ENCODE data around the gene ATP2C1.
A peak's percentile ranks its signal among the peaks of the same experiment; 100 is the strongest.
"Not testable (repeated sequence)": the region's sequence is repeated elsewhere in the genome, so short reads cannot be mapped to it uniquely, and the experiment has no call there.

ATP2C1 gene

GRCh38 chr3:131033480-131034080 is 139.7 kb downstream of the ATP2C1 start:
- Mint-ChIP-seq H3K36me3 (ENCODE audit: low read depth) (no peaks in the 10 kb centered on the region), H3K9me3 (no peaks in the 10 kb centered on the region), H3K4me3 (no peak overlapping the region), H3K27me3 (ENCODE audit: low read depth) (peaks cover 3% of the 10 kb centered on the region), H3K4me1 (ENCODE audit: low read depth) (peaks cover 6% of the 10 kb centered on the region), H3K27ac (no peak overlapping the region)
- no peak for DNase-seq (ENCODE audit: low spot score)

- no peak for DNase-seq (ENCODE audit: low spot score)
- Mint-ChIP-seq H3K9me3 (peaks cover under 1% of the 10 kb centered on the region), H3K27me3 (ENCODE audit: low read depth) (peaks cover 2% of the 10 kb centered on the region), H3K27ac (no peak overlapping the region), H3K36me3 (ENCODE audit: low read depth) (no peaks in the 10 kb centered on the region), H3K4me1 (ENCODE audit: low read depth) (peaks cover 13% of the 10 kb centered on the region), H3K4me3 (no peak overlapping the region)
Measured at GRCh38 chr3:131036200-131036816, 142.4 kb downstream of the ATP2C1 start.

DNA sequence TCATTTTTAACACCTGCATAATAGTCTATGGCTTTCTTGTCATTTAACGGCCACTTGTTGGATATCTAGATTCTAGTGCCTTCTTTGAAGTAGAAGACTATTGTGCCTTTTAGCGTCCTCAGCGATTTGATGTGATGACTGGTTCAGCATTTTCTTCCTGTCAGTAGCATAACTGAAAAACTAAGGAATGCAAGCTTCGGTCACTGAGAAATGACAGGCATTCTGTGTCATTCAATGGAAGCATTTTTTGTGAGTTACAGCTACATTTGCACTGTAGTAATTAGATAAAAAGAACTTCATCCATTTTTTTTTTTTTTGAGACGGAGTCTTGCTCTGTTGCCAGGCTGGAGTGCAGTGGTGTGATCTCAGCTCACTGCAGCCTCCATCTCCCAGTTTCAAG is 143.1 kb downstream of the ATP2C1 start:
- Mint-ChIP-seq H3K9me3 (peaks cover 5% of the 10 kb centered on the region), H3K36me3 (ENCODE audit: low read depth) (peaks cover 4% of the 10 kb centered on the region), H3K27me3 (ENCODE audit: low read depth) (peaks cover 2% of the 10 kb centered on the region), H3K4me1 (ENCODE audit: low read depth) (peaks cover 17% of the 10 kb centered on the region), H3K27ac (no peak overlapping the region), H3K4me3 (no peak overlapping the region)
- no peak for DNase-seq (ENCODE audit: low spot score)

DNA sequence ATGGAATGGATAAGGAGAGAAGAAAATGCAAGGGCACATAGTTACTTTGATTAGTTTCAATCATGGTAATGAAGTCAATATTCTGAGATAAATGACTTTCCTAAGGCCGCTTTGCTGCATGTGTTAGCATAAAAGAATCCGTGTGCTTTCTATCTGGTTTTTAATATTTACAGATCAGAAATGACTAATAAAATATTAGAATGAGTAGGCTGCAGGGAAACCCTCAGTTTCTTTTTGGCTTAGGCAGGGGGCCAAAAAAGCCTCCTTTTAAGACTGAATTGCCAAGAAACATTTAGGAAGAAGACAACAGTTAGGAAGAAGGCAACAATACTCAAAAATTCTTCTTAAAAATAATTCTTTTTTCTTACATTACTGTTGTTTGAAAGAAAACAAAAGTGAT is 144.4 kb downstream of the ATP2C1 start:
- DNase-seq (ENCODE audit: low spot score) = no peak
- Mint-ChIP-seq H3K27me3 (ENCODE audit: low read depth) (peaks cover 2% of the 10 kb centered on the region), H3K4me1 (ENCODE audit: low read depth) (peaks cover 26% of the 10 kb centered on the region), H3K27ac (no peak overlapping the region), H3K36me3 (ENCODE audit: low read depth) (peaks cover 7% of the 10 kb centered on the region), H3K4me3 (no peak overlapping the region), H3K9me3 (peaks cover 8% of the 10 kb centered on the region)

DNA sequence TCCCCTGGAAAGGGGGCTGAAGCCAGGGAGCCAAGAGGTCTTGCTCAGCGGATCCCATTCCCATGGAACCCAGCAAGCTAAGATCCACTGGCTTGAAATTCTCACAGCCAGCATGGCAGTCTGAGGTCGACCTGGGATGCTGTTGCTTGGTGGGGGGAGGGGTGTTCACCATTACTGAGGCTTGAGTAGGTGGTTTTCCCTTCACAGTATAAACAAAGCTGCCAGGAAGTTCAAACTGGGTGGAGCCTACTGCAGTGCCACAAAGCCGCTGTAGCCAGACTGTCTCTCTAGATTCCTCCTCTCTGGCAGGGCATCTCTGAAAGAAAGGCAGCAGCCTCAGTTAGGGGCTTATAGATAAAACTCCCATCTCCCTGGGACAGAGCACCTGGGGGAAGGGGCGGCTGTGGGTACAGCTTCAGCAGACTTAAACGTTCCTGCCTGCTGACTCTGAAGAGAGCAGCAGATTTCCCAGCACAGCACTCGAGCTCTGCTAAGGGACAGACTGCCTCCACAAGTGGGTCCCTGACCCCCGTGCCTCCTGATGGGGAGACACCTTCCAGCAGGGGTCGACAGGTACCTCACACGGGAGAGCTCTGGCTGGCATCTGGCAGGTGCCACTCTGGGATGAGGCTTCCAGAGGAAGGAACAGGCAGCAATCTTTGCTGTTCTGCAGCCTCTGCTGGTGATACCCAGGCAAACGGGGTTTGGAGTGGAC is 148.5 kb downstream of the ATP2C1 start:
- not testable (repeated sequence) for H3K27ac Mint-ChIP-seq
- peak overlapping the region; percentile 38 for H3K4me3 Mint-ChIP-seq
- peaks cover 21% of the 10 kb centered on the region for H3K36me3 Mint-ChIP-seq (ENCODE audit: low read depth)

GRCh38 chr3:131047582-131047981 is 153.7 kb downstream of the ATP2C1 start:
- Mint-ChIP-seq H3K27me3 (ENCODE audit: low read depth) (peaks cover 26% of the 10 kb centered on the region), H3K9me3 (peaks cover 19% of the 10 kb centered on the region), H3K4me1 (ENCODE audit: low read depth) (peaks cover 16% of the 10 kb centered on the region), H3K27ac (no peak overlapping the region), H3K36me3 (ENCODE audit: low read depth) (peaks cover 17% of the 10 kb centered on the region), H3K4me3 (no peak overlapping the region)
- no peak for DNase-seq (ENCODE audit: low spot score)

More for the DNA sequence above, 148.5 kb downstream of the ATP2C1 start:
- peaks cover 33% of the 10 kb centered on the region for H3K4me1 Mint-ChIP-seq (ENCODE audit: low read depth)
- DNase-seq (ENCODE audit: low spot score) = peak; percentile 14
- H3K27me3 Mint-ChIP-seq (ENCODE audit: low read depth) = peaks cover 27% of the 10 kb centered on the region
- peaks cover 24% of the 10 kb centered on the region for H3K9me3 Mint-ChIP-seq

DNA sequence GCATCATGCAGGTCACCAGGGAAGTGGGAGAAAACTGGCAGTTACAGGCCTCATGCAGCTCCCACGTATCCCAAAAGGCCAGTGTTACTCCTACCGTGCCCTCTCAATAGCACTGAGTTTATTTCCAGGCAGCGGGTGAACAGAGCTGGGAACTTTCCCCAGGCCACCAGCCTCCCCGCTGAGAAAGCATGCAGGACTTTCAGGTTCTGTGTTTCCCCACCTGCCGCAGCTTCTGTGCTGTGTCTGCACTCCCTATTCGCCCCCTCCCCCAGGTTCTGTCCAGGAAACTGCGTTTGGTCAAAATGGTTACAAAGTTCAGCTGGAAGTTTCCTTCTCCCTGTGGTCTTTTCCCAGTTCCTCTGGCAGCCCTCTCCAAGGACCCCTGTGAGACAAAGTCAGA is 154.1 kb downstream of the ATP2C1 start:
- H3K36me3 Mint-ChIP-seq (ENCODE audit: low read depth) = peaks cover 17% of the 10 kb centered on the region
- DNase-seq (ENCODE audit: low spot score) = no peak
- no peak overlapping the region for H3K27ac Mint-ChIP-seq
- peaks cover 12% of the 10 kb centered on the region for H3K4me1 Mint-ChIP-seq (ENCODE audit: low read depth)
- H3K27me3 Mint-ChIP-seq (ENCODE audit: low read depth) = peaks cover 26% of the 10 kb centered on the region
- no peak overlapping the region for H3K4me3 Mint-ChIP-seq
- peaks cover 19% of the 10 kb centered on the region for H3K9me3 Mint-ChIP-seq

DNA sequence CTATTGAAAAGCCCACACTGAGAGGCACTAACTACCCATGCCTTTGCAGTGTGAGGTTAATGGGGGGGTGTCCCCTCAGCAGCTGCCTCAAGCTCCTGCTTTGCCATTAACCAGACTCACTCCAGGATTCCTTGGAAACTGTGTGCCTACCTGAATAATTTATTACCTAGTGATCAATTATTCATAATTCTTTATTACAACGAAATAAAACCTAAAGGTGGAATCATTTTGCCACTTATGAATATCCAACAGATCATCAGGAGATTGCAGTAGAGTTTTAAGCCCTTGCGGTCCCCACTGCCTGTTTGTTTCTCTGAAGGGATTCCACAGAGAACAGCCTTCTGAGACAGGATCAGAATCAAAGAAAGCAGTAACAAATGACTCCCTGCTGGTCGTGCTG is 156.1 kb downstream of the ATP2C1 start:
- Mint-ChIP-seq H3K4me3 (no peak overlapping the region), H3K27me3 (ENCODE audit: low read depth) (peaks cover 18% of the 10 kb centered on the region), H3K36me3 (ENCODE audit: low read depth) (peaks cover 1% of the 10 kb centered on the region), H3K4me1 (ENCODE audit: low read depth) (peaks cover 8% of the 10 kb centered on the region), H3K9me3 (peaks cover under 1% of the 10 kb centered on the region), H3K27ac (no peak overlapping the region)
- DNase-seq (ENCODE audit: low spot score) = no peak

DNA sequence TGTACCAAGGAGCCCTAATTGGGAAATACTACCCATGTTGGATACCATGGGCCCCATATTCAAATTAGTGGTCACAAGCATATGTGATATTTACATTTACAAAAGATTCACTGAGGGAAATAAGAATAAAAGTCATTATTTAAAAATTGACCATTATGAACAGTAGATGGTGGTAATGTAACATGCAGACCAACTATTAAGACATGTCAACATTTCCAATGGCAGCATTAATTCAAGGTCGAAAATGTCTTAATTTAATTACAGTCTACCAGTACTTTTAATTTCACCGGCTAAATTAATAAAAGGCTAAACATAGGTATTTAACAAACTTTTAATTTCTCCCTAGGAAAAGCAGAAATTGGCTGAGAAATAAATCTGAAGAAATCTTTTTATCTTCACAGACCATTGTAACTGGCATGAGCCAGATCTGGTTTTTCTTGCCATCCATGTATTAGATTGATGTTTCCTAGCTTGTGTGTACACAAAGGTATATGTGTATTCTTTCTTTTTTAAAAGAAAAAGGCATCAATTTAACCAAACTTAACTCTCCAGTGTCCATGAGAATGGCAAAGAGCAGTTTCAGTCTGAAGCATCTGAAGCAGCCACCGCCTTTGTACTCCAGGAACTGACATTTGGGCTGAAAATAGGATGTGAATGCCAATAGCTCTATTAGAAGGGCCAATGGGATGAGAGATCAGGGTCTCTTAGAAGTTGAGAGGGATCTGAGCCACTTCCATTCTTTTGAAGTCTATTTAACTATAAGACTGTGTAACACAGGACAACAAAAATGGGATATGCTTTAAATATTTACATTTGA is 159.4 kb downstream of the ATP2C1 start:
- DNase-seq (ENCODE audit: low spot score) = no peak
- Mint-ChIP-seq H3K27me3 (ENCODE audit: low read depth) (peaks cover 4% of the 10 kb centered on the region), H3K9me3 (no peaks in the 10 kb centered on the region), H3K36me3 (ENCODE audit: low read depth) (no peaks in the 10 kb centered on the region), H3K4me3 (no peak overlapping the region), H3K27ac (no peak overlapping the region), H3K4me1 (ENCODE audit: low read depth) (peaks cover 1% of the 10 kb centered on the region)
